Thymus (tissue), 11 donors: Measurements from ENCODE around the gene EEFSEC. TPM values are rescaled to one million over a fixed set of nuclear protein-coding genes. Genes with fewer than 3 reads are reported as not detected.

ENCODE experiments used
- DNase-seq, 9 donors: peaks; one replicate each; pipeline ENCODE4 v3.0.0-alpha.2; 2013; ENCODE audit warnings: low spot score in 9 of 9, low read depth in 6 of 9, missing footprints in 1 of 9
- H3K27ac ChIP-seq, 2 donors: one replicate each; pipeline ENCODE4 v1.5.1; 2013; ENCODE audit warnings: control low read depth in 1 of 2, low read depth in 1 of 2, low read length in 1 of 2, mild to moderate bottlenecking in 1 of 2, moderate library complexity in 1 of 2
- H3K27me3 ChIP-seq, 2 donors: one replicate each; pipeline ENCODE4 v1.5.1; 2013; ENCODE audit warnings: low read length in 1 of 2; ENCODE audit not compliant: control insufficient read depth in 2 of 2, insufficient read depth in 1 of 2
- H3K36me3 ChIP-seq, 2 donors: one replicate each; pipeline ENCODE4 v1.5.1; 2013; ENCODE audit warnings: low read length in 1 of 2, mild to moderate bottlenecking in 1 of 2, moderate library complexity in 1 of 2; ENCODE audit not compliant: control insufficient read depth in 2 of 2, insufficient read depth in 2 of 2
- H3K4me1 ChIP-seq, 2 donors: one replicate each; pipeline ENCODE4 v1.5.1; 2013; ENCODE audit warnings: low read length in 2 of 2; ENCODE audit not compliant: control insufficient read depth in 2 of 2, insufficient read depth in 2 of 2
- H3K4me3 ChIP-seq, 2 donors: one replicate each; pipeline ENCODE4 v1.5.1; 2013; ENCODE audit warnings: low read length in 2 of 2, control low read depth in 1 of 2, mild to moderate bottlenecking in 1 of 2
- H3K9me3 ChIP-seq, 2 donors: one replicate each; pipeline ENCODE4 v1.5.1; 2013; ENCODE audit warnings: low read length in 1 of 2, mild to moderate bottlenecking in 1 of 2; ENCODE audit not compliant: control insufficient read depth in 2 of 2, insufficient read depth in 1 of 2
- WGBS: extraction: QIAGEN DNeasy Blood & Tissue Kit; methylation state at CpG from one replicate; pipeline ENCODE4 v1.1.7; 2013; 5-methylcytosine and 5-hydroxymethylcytosine counted together
- polyA plus RNA-seq: library from polyadenylated mRNA; stranded (reverse); fragments of 200-250 nt; gene quantifications from one replicate; pipeline ENCODE4 v1.2.3, GENCODE V29; 2013
- total RNA-seq: library from RNA; stranded (reverse); fragments of 120-200 nt; gene quantifications from one replicate; pipeline ENCODE4 v1.2.4, GENCODE V29; 2013
- donor health status: healthy.

Gene EEFSEC
- total and polyA plus RNA-seq, 2 donors, result 6.5 to 13.1 TPM

DNA sequence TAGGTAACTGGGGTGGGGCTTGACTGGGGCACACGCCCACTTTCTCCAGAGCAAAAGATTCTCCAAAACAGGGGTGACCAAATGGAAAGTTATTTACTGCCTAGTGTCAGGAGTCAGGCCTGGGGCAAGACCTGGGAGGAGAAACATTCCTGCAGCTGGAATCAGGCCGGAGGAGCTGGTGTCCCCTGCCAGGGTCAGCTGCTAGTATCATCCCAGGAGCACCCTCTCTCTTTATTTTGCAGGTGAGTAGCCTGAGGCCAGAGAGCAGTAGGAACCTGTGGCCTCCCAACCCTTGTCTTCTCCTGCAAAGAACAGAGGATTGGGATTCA, 280.5 kb downstream of the EEFSEC start:
- Histone ChIP-seq H3K4me3 (no peak overlapping the region), H3K4me1 (peaks cover 0 to 5% of the 10 kb centered on the region in 2 donors), H3K36me3 (no peaks in the 10 kb centered on the region), H3K9me3 (peaks cover 0 to 7% of the 10 kb centered on the region in 2 donors), H3K27ac (no peak overlapping the region), H3K27me3 (peaks cover 39 to 79% of the 10 kb centered on the region in 2 donors)
- no peak for DNase-seq
- WGBS, result 73% methylated on average over 2 of the region's 2 CpGs

DNA sequence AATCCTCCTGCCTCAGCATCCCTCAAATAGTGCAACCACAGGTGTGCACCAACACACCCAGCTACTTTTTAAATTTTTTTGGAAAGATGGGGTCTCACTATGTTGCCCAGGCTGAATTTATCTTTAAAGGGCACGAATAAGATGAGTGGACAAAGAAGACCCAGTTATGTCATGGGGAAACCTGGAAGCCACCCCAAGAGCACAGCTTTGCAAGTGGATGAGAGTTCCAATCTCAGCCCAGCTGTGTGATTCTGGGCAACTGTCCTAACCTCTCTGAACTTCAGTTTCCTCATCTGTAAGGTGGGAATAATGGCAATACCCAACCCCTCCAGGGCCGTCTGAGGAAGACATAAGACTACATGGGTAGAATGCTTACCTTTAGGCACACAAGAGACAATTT, 281.2 kb downstream of the EEFSEC start:
- H3K36me3 ChIP-seq, result no peaks in the 10 kb centered on the region
- no peak overlapping the region for H3K27ac ChIP-seq
- peaks cover 0 to 5% of the 10 kb centered on the region in 2 donors for H3K4me1 ChIP-seq
- H3K9me3 ChIP-seq, result peaks cover 0 to 7% of the 10 kb centered on the region in 2 donors
- H3K27me3 ChIP-seq, result peaks cover 39 to 84% of the 10 kb centered on the region in 2 donors
- WGBS, result 95% methylated on average over 2 of the region's 2 CpGs
- no peak for DNase-seq
- H3K4me3 ChIP-seq, result no peak overlapping the region

DNA sequence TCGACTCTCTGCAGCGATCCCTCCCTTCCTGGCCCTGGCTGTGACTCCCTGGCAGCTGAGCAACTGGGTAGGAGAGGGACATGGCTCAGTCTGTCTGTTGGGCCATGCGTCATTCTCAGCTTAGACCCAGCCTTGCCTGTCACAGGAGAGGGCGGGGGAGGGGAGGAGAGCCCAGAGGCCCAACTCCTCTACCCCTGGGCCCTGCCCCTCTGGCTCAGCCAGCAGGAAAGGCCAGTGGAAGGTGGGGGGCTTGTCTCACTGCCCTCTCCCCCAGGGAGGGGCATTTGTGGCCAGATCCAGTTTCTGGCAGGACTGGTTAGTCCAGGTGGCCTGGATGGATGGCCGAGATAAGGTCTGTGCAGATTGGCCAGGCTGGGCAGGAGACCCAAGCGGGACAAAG, 281.8 kb downstream of the EEFSEC start:
- H3K27me3 ChIP-seq, result peaks cover 39 to 79% of the 10 kb centered on the region in 2 donors

DNA sequence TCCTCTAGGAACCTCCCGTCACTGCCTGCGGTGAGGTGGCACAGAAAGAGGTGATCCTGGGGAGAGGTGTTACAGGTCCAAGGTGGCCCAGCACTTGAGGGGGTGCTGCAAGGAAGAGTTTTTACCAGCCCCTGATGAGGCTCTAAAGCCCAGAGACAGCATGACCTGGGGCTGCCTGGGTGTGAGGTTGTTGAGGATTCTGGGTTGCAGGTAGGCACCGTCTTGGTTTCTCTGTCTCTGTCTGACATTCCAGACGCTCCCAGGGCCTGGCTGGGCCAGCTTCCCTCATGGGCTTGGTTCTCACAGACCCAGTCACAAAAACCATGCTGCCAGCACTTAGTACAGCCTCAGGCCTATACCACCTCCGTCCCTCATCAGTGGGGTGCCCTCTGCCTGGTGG, 282.3 kb downstream of the EEFSEC start:
- Histone ChIP-seq H3K36me3 (no peaks in the 10 kb centered on the region), H3K9me3 (peaks cover 0 to 7% of the 10 kb centered on the region in 2 donors), H3K27me3 (peaks cover 39 to 79% of the 10 kb centered on the region in 2 donors), H3K4me1 (peaks cover 0 to 5% of the 10 kb centered on the region in 2 donors), H3K27ac (no peak overlapping the region), H3K4me3 (no peak overlapping the region)
- no peak for DNase-seq
- 94% methylated on average over 5 of the region's 5 CpGs for whole genome bisulfite sequencing

More for the DNA sequence above, 281.8 kb downstream of the EEFSEC start:
- H3K9me3 ChIP-seq, result peaks cover 0 to 7% of the 10 kb centered on the region in 2 donors
- peaks cover 0 to 5% of the 10 kb centered on the region in 2 donors for H3K4me1 ChIP-seq
- no peak overlapping the region for H3K4me3 ChIP-seq
- no peak overlapping the region for H3K27ac ChIP-seq
- WGBS, result 94% methylated on average over 6 of the region's 6 CpGs
- DNase-seq, result no peak
- H3K36me3 ChIP-seq, result no peaks in the 10 kb centered on the region

DNA sequence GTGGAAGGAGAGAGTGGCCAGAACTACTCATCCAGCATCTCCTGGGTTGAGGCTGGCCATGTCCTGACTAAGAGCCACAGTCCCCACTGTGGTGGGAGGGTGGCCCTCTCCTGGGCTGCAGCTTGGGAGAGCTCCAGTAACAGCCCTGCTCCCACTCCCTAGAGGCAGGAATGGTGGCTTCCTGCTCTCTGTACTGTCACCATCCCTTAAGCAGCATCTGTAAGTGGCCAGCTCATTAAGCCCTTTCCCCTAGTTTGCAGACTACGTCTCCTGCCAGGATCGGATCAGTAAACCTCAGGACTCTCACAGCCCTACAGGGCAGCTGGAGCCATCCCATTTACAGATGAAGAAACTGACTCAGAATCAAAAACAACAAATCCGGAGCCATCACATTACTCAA, 282.9 kb downstream of the EEFSEC start:
- Histone ChIP-seq H3K27ac (no peak overlapping the region), H3K9me3 (peaks cover 0 to 7% of the 10 kb centered on the region in 2 donors), H3K36me3 (no peaks in the 10 kb centered on the region), H3K4me1 (peaks cover 0 to 5% of the 10 kb centered on the region in 2 donors), H3K4me3 (no peak overlapping the region), H3K27me3 (peaks cover 34 to 76% of the 10 kb centered on the region in 2 donors)
- no peak for DNase-seq
- WGBS, result 97% methylated on average over 3 of the region's 3 CpGs

DNA sequence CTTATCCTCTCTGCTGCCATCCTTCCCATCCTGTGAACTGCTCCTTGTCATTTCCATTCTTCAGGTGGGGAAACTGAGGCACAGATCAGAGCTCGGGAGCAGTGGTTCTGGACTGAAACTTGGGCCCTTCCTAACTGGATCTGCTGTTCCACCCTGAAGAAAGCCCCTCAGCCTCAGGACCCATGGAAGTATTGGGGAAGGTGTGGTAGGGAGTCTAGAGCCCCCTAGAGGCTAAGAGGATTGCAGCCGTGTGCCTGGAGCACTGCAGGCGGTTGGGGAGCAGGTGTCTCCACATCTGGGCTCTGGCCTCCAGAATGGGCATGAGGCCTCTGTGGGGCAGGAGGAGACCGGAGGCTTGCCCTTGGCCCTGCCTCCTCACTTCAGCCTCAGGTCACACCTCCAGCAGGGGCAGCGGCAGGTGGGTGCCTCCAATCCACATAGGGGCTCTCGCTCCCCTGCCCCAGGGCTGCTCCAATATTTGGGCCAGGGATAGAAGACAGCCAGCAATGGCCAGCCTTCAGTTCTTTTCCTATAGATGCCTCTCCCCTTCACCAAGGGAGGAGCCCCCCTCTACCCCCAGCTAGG, 285.3 kb downstream of the EEFSEC start:
- no peak for DNase-seq
- peaks cover 0 to 3% of the 10 kb centered on the region in 2 donors for H3K9me3 ChIP-seq
- 86% methylated on average over 6 of the region's 6 CpGs for WGBS
- H3K27me3 ChIP-seq, result peaks cover 10 to 65% of the 10 kb centered on the region in 2 donors
- H3K36me3 ChIP-seq, result no peaks in the 10 kb centered on the region
- no peak overlapping the region for H3K27ac ChIP-seq
- H3K4me3 ChIP-seq, result no peak overlapping the region
- H3K4me1 ChIP-seq, result no peaks in the 10 kb centered on the region

DNA sequence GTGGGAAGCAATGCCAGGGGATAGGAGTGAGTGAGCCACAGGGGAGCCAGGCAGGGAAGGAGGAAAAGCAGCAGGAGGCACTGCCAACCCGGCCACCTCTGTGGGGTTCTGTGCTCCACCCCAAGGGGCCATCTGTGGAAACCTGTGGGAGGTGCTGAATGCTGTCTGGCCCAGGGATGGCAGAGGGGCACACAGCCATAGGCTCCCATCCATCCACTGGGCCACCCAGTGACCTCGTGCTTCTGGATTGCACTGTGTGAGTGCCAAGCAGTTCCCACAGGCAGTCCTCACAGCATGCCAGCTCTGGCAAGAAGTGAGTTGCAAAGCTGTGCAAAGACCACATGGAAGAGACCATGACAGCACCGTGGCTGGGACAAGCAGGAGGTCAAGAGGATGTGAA, 285.9 kb downstream of the EEFSEC start:
- Histone ChIP-seq H3K4me1 (no peaks in the 10 kb centered on the region), H3K4me3 (no peak overlapping the region), H3K27me3 (peaks cover 4 to 65% of the 10 kb centered on the region in 2 donors), H3K36me3 (no peaks in the 10 kb centered on the region), H3K27ac (no peak overlapping the region), H3K9me3 (peaks cover 0 to 3% of the 10 kb centered on the region in 2 donors)
- 90% methylated on average over 3 of the region's 3 CpGs for WGBS
- DNase-seq, result no peak

DNA sequence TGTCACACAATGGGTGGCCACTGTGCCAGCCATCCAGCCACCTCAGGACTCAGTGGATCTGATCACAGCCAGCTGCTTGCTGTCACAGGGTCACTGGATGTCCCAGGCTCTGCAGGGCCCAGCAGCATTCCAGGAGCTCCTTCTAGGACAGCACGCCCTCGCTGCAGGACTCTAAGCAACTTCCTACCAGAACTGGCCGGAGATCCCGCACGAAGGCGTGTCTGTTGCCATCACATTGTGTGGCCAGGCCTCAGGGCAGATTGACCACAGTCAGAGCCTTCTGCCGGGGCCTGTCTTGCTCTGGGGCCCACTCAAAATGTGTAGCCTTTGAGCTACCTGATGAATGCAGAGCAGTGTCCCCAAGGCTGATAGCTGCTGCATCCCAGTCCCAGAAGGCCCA, 288.8 kb downstream of the EEFSEC start:
- Histone ChIP-seq H3K27ac (no peak overlapping the region), H3K4me1 (no peaks in the 10 kb centered on the region), H3K27me3 (peaks cover 0 to 43% of the 10 kb centered on the region in 2 donors), H3K36me3 (no peaks in the 10 kb centered on the region), H3K4me3 (no peak overlapping the region), H3K9me3 (no peaks in the 10 kb centered on the region)
- WGBS, result 96% methylated on average over 7 of the region's 7 CpGs
- DNase-seq, result no peak

DNA sequence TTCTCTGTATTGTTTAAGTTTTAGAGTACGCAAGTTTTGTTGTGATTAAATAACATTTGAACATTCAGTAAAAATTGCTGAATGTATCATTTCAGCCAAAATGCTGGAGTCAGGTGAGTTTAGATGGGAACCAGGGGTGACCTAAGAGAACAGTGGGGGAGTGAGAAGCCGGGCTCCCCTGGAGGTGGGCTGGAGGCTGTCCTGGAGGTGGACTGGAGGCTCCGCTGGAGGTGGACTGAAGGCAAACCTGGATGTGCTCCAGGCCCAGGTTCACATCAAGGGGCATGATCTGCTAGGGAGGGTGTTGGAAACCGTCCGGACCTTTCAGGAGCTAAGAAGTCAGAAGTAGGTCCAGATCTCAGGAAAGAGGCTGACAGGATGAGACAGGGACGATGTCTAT, 289.7 kb downstream of the EEFSEC start:
- Histone ChIP-seq H3K4me1 (peaks cover 0 to 4% of the 10 kb centered on the region in 2 donors), H3K27ac (no peak overlapping the region), H3K27me3 (peaks cover 0 to 41% of the 10 kb centered on the region in 2 donors), H3K4me3 (no peak overlapping the region), H3K9me3 (peaks cover 0 to 9% of the 10 kb centered on the region in 2 donors), H3K36me3 (no peaks in the 10 kb centered on the region)
- 97% methylated on average over 6 of the region's 6 CpGs for WGBS
- no peak for DNase-seq
